GM12878 (cell line): ENCODE data around the gene UBE2D4. TPM values are rescaled to one million over a fixed set of nuclear protein-coding genes. Genes with fewer than 3 reads are reported as not detected.
"Not testable (repeated sequence)": the region's sequence is repeated elsewhere in the genome, so short reads cannot be mapped to it uniquely, and the experiment has no call there.

ENCODE experiments used
- ATAC-seq: fragments of 200-7000 bp; cut with Tn5 transposase; 3 replicates; pipeline ENCODE4 v1.9.1; 2020; ENCODE audit warnings: mild to moderate bottlenecking, moderate library complexity
- BruUV-seq: library from RNA; stranded (reverse); fragments of 400-500 nt; replicated peaks from 2 replicates; lab custom pipeline; 2021; lab: Mats Ljungman, UMichigan
- CTCF ChIA-PET: fragments of 300-600 bp; sonication (Branson Sonifier 250); formaldehyde crosslinking; extraction: SDS; loops from one replicate; lab custom pipeline; 2021; ENCODE audit warnings: inconsistent platforms; lab: Yijun Ruan, JAX
- POLR2A ChIA-PET: fragments of 350-600 bp; formaldehyde crosslinking; extraction: SDS; loops from one replicate; lab custom pipeline; 2021; ENCODE audit warnings: inconsistent platforms; lab: Charles Lee
- RAD21 ChIA-PET: fragments of 300-600 bp; sonication (Branson Sonifier 250); formaldehyde crosslinking; loops from one replicate; lab custom pipeline; 2023; ENCODE audit warnings: antibody characterized with exemption; ENCODE audit not compliant: unreplicated experiment; lab: Charles Lee
- SMC1A ChIA-PET: fragments of 300-600 bp; sonication (Branson Sonifier 250); formaldehyde crosslinking; loops from one replicate; lab custom pipeline; 2023; ENCODE audit not compliant: unreplicated experiment, uncharacterized antibody; lab: Charles Lee
- DNase-seq: peaks from one replicate; pipeline ENCODE4 v3.0.0-alpha.2; 2011; ENCODE audit warnings: low read depth, low spot score
- FAIRE-seq: peaks from 3 replicates; lab custom pipeline; 2011; peaks lifted over from hg19 to GRCh38; lab: Jason Lieb, UNC
- H2AFZ ChIP-seq: 2 replicates; pipeline ENCODE4 v1.6.0; 2011; ENCODE audit warnings: low read depth, low read length, control low read depth; ENCODE audit not compliant: control insufficient read depth
- H3K27ac ChIP-seq: 2 replicates; pipeline ENCODE4 v1.5.1; 2011; ENCODE audit warnings: control low read depth; ENCODE audit not compliant: control insufficient read depth, insufficient read depth
- H3K27me3 ChIP-seq, 2 experiments: replicated peaks in 1 of 2; 2 replicates each; pipeline versions ENCODE4 v1.6.0 to v1.6.1; 2011; ENCODE audit warnings: low read length in 1 of 2; ENCODE audit not compliant: control insufficient read depth in 2 of 2, insufficient read depth in 2 of 2
- H3K36me3 ChIP-seq, 2 experiments: 2 replicates each; pipeline ENCODE4 v1.5.1; 2011; ENCODE audit warnings: low read length in 1 of 2; ENCODE audit not compliant: control insufficient read depth in 2 of 2, insufficient read depth in 2 of 2
- H3K4me1 ChIP-seq: 2 replicates; pipeline ENCODE4 v1.6.1; 2011; ENCODE audit warnings: mild to moderate bottlenecking, low read length, moderate library complexity, mixed read lengths; ENCODE audit not compliant: control insufficient read depth, insufficient read depth
- H3K4me2 ChIP-seq: 2 replicates; pipeline ENCODE4 v1.6.0; 2011; ENCODE audit warnings: control low read depth; ENCODE audit not compliant: control insufficient read depth, insufficient read depth
- H3K4me3 ChIP-seq: fragments of 200-600 bp; sonication (generic); 2 replicates; pipeline ENCODE4 v1.5.1; 2016
- H3K79me2 ChIP-seq: 2 replicates; pipeline ENCODE4 v1.6.0; 2011; ENCODE audit warnings: low read length; ENCODE audit not compliant: control insufficient read depth, insufficient read depth
- H3K9ac ChIP-seq: 2 replicates; pipeline ENCODE4 v1.8.0; 2011; ENCODE audit warnings: low read length, control low read depth, mixed read lengths; ENCODE audit not compliant: control insufficient read depth, insufficient read depth
- H3K9me3 ChIP-seq: replicated peaks from 3 replicates; pipeline ENCODE4 v1.5.1; 2011; ENCODE audit warnings: mild to moderate bottlenecking, low read length; ENCODE audit not compliant: control insufficient read depth, insufficient read depth
- H4K20me1 ChIP-seq: 2 replicates; pipeline ENCODE4 v1.6.0; 2011; ENCODE audit not compliant: control insufficient read depth, insufficient read depth
- CHD4 ChIP-seq: fragments of 200-600 bp; sonication (generic); IDR thresholded peaks from 2 replicates; pipeline ENCODE4 v1.6.1; 2016; ENCODE audit warnings: mild to moderate bottlenecking
- NFYB ChIP-seq: IDR thresholded peaks from 2 replicates; pipeline ENCODE4 v1.6.1; 2011; ENCODE audit warnings: low read depth, mild to moderate bottlenecking, low read length, improper control_type of control experiment, moderate library complexity; ENCODE audit not compliant: insufficient read depth
- NR2F1 ChIP-seq: fragments of 450-650 bp; conservative IDR thresholded peaks from 2 replicates; pipeline ENCODE4 v1.6.1; 2017; ENCODE audit warnings: mild to moderate bottlenecking
- PAX8 ChIP-seq: fragments of 450-650 bp; IDR thresholded peaks from 2 replicates; pipeline ENCODE4 v1.6.1; 2017; ENCODE audit warnings: mild to moderate bottlenecking, moderate library complexity
- SIN3A ChIP-seq: IDR thresholded peaks from 2 replicates; pipeline ENCODE4 v1.6.1; 2012; ENCODE audit warnings: low read depth, low read length, improper control_type of control experiment
- YY1 ChIP-seq: IDR thresholded peaks from 2 replicates; pipeline ENCODE4 v1.6.1; 2011; ENCODE audit warnings: low read depth, mild to moderate bottlenecking, low read length
- WGBS: methylation state at CpG from one replicate; pipeline ENCODE4 v1.1.6; 2016; ENCODE audit warnings: low lambda C conversion rate; ENCODE audit not compliant: insufficient replicate concordance, insufficient coverage; ENCODE audit errors: missing lambda C conversion rate; 5-methylcytosine and 5-hydroxymethylcytosine counted together
- in situ Hi-C: fragments of 300-500 bp; cut with MboI; formaldehyde crosslinking; loops from 9 replicates; pipeline ENCODE4 v1.14.3; 2018; ENCODE audit warnings: mixed read lengths
- intact Hi-C: fragments of 100-400 bp; cut with micrococcal nuclease; formaldehyde crosslinking; loops from one replicate; pipeline ENCODE4 v1.14.2; 2022; ENCODE audit not compliant: unreplicated experiment
- polyA plus RNA-seq, 11 experiments: library from polyadenylated mRNA; depleted of rRNA in 4 of 11; unstranded in 6 of 11; stranded (reverse) in 5 of 11; fragments of >200 nt; fragmentation: Nextera tagmentation in 4 of 11; fragmentation: Illumina TruSeq in 1 of 11; extraction: Ambion mirVana in 4 of 11; extraction: Trizol in 1 of 11; gene quantifications; 1 replicate in 1 of 11; 2 replicates in 10 of 11; pipeline versions ENCODE4 v1.2.1 to v1.2.3, GENCODE V29; 2011 to 2016; ENCODE audit warnings: inconsistent platforms in 2 of 11, missing spikeins in 2 of 11, low read depth in 1 of 11
- total RNA-seq, 4 experiments: library from RNA; depleted of rRNA in 3 of 4; stranded (reverse); fragments of >200 nt in 3 of 4; fragmentation: Illumina TruSeq in 1 of 4; extraction: Trizol in 1 of 4; gene quantifications; 2 replicates each; pipeline versions ENCODE4 v1.2.1 to v1.2.3, GENCODE V29; 2013 to 2021
- TF ChIP-seq, protein P1 (sequence below): fragments of 450-650 bp; IDR thresholded peaks from 2 replicates; pipeline ENCODE4 v1.6.1; 2017; ENCODE audit warnings: mild to moderate bottlenecking, moderate library complexity

The UBE2D4 gene
- total and polyA plus RNA-seq, 10 of the 15 experiments (the other 5 are each of a cell fraction or from before 2014, with no cell fraction given), result 3.5 to 16.6 (median 10.3) TPM

DNA sequence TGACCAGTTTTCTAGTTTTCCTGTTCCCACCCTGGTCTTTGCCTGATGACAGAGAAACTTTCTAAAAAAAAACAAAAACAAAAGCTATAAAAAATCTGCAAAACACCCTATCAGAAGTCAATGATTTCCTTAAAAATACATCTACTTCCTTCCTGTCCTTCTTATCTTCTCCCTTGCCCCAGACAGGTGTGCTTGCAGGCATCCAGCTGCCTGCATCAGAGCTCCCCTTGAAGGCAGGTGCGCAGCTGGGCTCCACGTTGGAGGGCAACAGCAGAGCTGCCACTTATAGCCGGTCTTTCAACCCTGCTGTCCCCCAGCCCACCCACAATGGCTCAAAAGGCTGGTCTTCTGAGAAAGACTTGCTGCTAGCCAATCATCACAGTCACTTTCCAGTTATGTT, 29.8 kb downstream of the UBE2D4 start (continued):
- no peak for TF ChIP-seq SIN3A
- TF ChIP-seq CHD4, result no peak
- TF ChIP-seq PAX8, result no peak
- no peak for TF ChIP-seq NR2F1

DNA sequence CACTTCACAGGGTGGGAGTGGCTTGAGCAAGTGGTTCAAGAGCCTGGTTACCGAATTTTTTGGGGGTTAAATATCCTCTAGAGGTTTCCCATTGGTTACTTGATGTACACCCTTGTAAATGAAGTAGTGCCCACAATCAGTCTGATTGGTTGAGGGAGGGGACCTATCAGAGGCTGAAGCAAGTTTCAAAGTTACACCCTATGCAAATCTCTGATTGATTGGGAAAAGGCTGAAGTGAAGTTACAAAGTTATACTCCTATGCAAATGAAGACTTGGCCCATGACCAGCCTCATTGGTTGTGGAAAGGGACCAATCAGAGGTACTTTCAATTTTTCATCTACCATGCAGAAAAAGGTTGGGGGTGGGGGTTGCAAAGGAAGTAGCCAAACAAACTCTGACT, 34.7 kb downstream of the UBE2D4 start:
- Histone ChIP-seq H2AFZ (no peak overlapping the region), H3K27me3 (no peaks in the 10 kb centered on the region), H3K4me1 (no peaks in the 10 kb centered on the region), H3K9me3 (no peaks in the 10 kb centered on the region), H4K20me1 (no peaks in the 10 kb centered on the region), H3K27ac (no peak overlapping the region), H3K9ac (no peak overlapping the region), H3K79me2 (no peaks in the 10 kb centered on the region), H3K4me3 (no peak overlapping the region), H3K4me2 (no peak overlapping the region), H3K36me3 (no peaks in the 10 kb centered on the region)
- TF ChIP-seq YY1, result no peak
- 0 out of 2 replicates have a peak, but pooled peaks have one; percentile 29 for TF ChIP-seq NFYB
- TF ChIP-seq, protein P1, sequence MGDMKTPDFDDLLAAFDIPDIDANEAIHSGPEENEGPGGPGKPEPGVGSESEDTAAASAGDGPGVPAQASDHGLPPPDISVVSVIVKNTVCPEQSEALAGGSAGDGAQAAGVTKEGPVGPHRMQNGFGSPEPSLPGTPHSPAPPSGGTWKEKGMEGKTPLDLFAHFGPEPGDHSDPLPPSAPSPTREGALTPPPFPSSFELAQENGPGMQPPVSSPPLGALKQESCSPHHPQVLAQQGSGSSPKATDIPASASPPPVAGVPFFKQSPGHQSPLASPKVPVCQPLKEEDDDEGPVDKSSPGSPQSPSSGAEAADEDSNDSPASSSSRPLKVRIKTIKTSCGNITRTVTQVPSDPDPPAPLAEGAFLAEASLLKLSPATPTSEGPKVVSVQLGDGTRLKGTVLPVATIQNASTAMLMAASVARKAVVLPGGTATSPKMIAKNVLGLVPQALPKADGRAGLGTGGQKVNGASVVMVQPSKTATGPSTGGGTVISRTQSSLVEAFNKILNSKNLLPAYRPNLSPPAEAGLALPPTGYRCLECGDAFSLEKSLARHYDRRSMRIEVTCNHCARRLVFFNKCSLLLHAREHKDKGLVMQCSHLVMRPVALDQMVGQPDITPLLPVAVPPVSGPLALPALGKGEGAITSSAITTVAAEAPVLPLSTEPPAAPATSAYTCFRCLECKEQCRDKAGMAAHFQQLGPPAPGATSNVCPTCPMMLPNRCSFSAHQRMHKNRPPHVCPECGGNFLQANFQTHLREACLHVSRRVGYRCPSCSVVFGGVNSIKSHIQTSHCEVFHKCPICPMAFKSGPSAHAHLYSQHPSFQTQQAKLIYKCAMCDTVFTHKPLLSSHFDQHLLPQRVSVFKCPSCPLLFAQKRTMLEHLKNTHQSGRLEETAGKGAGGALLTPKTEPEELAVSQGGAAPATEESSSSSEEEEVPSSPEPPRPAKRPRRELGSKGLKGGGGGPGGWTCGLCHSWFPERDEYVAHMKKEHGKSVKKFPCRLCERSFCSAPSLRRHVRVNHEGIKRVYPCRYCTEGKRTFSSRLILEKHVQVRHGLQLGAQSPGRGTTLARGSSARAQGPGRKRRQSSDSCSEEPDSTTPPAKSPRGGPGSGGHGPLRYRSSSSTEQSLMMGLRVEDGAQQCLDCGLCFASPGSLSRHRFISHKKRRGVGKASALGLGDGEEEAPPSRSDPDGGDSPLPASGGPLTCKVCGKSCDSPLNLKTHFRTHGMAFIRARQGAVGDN, result no peak
- FAIRE-seq, result no peak
- no peak for DNase-seq
- intact Hi-C loops (no loop called here), in situ Hi-C loops (no loop called here)
- ChIA-PET SMC1A (no interaction called here), POLR2A (no interaction called here), RAD21 (no interaction called here), CTCF (no interaction called here)
- no peak for ATAC-seq
- 94% methylated on average over 1 of the region's 1 CpG for WGBS
- BruUV-seq, result no TSS peak

DNA sequence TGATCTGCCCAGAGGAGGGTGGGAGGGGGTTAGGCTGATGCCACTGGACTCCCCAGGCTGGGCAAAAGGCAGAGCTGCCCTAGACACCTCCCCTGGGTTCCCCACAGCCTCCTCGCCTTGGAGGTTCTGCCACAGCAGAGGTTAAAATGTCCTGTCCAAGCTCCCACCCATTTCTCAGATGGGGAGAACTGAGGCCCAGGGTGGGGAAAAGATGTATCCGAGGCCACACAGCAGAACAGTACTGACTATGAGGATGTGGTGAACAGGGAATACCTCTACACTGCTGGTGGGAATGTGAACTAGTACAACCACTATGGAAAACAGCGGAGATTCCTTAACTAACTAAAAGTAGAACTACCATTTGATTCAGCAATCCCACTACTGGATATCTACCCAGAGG, 40.2 kb downstream of the UBE2D4 start:
- CTCF ChIA-PET, H3K27me3 ChIP-seq, H3K9ac ChIP-seq, H4K20me1 ChIP-seq, H3K27ac ChIP-seq, BruUV-seq, RAD21 ChIA-PET, H3K4me3 ChIP-seq, DNase-seq, H2AFZ ChIP-seq, H3K36me3 ChIP-seq, SMC1A ChIA-PET, FAIRE-seq, in situ Hi-C loops, H3K4me2 ChIP-seq, H3K9me3 ChIP-seq, ATAC-seq, intact Hi-C loops, POLR2A ChIA-PET, H3K4me1 ChIP-seq, H3K79me2 ChIP-seq: not testable (repeated sequence)
- WGBS, result 75% methylated on average over 3 of the region's 3 CpGs
